Sigmoid colon (tissue), 4 donors: ENCODE data around the gene CACNB2.
"Not testable (repeated sequence)": the region's sequence is repeated elsewhere in the genome, so short reads cannot be mapped to it uniquely, and the experiment has no call there.

ENCODE experiments used
- CTCF ChIP-seq, 4 experiments: fragments of 450-650 bp in 3 of 4; fragments of 200-600 bp in 1 of 4; IDR thresholded peaks; one replicate each; pipeline ENCODE4 v1.5.1; 2016 to 2019; ENCODE audit warnings: antibody characterized with exemption in 4 of 4, mild to moderate bottlenecking in 3 of 4, moderate library complexity in 2 of 4
- POLR2A ChIP-seq, 2 donors: fragments of 450-650 bp; IDR thresholded peaks; one replicate each; pipeline ENCODE4 v1.6.1; 2016; ENCODE audit warnings: antibody characterized with exemption in 2 of 2, mild to moderate bottlenecking in 2 of 2, moderate library complexity in 2 of 2
- POLR2AphosphoS5 ChIP-seq, 4 donors: sonication (generic); formaldehyde crosslinking; IDR thresholded peaks; one replicate each; pipeline ENCODE4 v1.6.1; 2017; ENCODE audit warnings: antibody characterized with exemption in 4 of 4

GRCh38 chr10:18586637-18587036 is 446.4 kb downstream of the CACNB2 start:
- not testable (repeated sequence) for TF ChIP-seq CTCF, POLR2A, POLR2AphosphoS5 (IDR thresholded peaks at IDR 0.05)
